HG02571 (cell line): ENCODE measurements around the gene PRSS2.
A peak's percentile ranks its signal among the peaks of the same experiment; 100 is the strongest.

Experiments
- ATAC-seq: cut with Tn5 transposase; IDR thresholded peaks from one replicate; pipeline ENCODE4 v1.9.1; 2021; ENCODE audit warnings: mild to moderate bottlenecking, moderate library complexity; ENCODE audit not compliant: unreplicated experiment

PRSS2 gene

GRCh38 chr7:142800088-142800487, 29.3 kb downstream of the PRSS2 start:
- no peak for ATAC-seq

GRCh38 chr7:142800699-142801260, 30.0 kb downstream of the PRSS2 start:
- no peak for ATAC-seq

- ATAC-seq, result no peak
These were observed 31.0 kb downstream of the PRSS2 start for GRCh38 chr7:142801601-142802295.

GRCh38 chr7:142802301-142802700, 31.5 kb downstream of the PRSS2 start:
- no peak for ATAC-seq

GRCh38 chr7:142803901-142804300, 33.1 kb downstream of the PRSS2 start:
- no peak for ATAC-seq

GRCh38 chr7:142804728-142805207, 34.0 kb downstream of the PRSS2 start:
- no peak for ATAC-seq

- ATAC-seq, result no peak
These were observed 34.7 kb downstream of the PRSS2 start for GRCh38 chr7:142805350-142806021.

- no peak for ATAC-seq
These were observed 35.2 kb downstream of the PRSS2 start for GRCh38 chr7:142806022-142806356.

GRCh38 chr7:142806957-142807356, 36.2 kb downstream of the PRSS2 start:
- ATAC-seq, result no peak

- no peak for ATAC-seq
These were observed 37.2 kb downstream of the PRSS2 start for GRCh38 chr7:142807855-142808460.

GRCh38 chr7:142808461-142808801, 37.7 kb downstream of the PRSS2 start:
- peak; percentile 20 for ATAC-seq

GRCh38 chr7:142808802-142809583, 38.2 kb downstream of the PRSS2 start:
- peak; percentile 89 for ATAC-seq

- ATAC-seq, result no peak
These were observed 38.9 kb downstream of the PRSS2 start for GRCh38 chr7:142809671-142810070.

- ATAC-seq, result no peak
These were observed 40.5 kb downstream of the PRSS2 start for GRCh38 chr7:142811154-142811737.

GRCh38 chr7:142812437-142813215, 41.9 kb downstream of the PRSS2 start:
- ATAC-seq, result no peak

GRCh38 chr7:142813226-142813625, 42.5 kb downstream of the PRSS2 start:
- ATAC-seq, result no peak

GRCh38 chr7:142813699-142814098, 42.9 kb downstream of the PRSS2 start:
- ATAC-seq, result no peak

- ATAC-seq, result no peak
These were observed 43.7 kb downstream of the PRSS2 start for GRCh38 chr7:142814451-142814850.

GRCh38 chr7:142815134-142815533, 44.4 kb downstream of the PRSS2 start:
- no peak for ATAC-seq

GRCh38 chr7:142817506-142817905, 46.7 kb downstream of the PRSS2 start:
- no peak for ATAC-seq
